KOPT-K1 (cell line): ENCODE results near the gene NRXN3.

Experiments
- H3K27ac ChIP-seq: fragments of 200-600 bp; sonication (generic); 2 replicates; pipeline ENCODE4 v1.5.1; 2016; ENCODE audit warnings: antibody characterized with exemption, mild to moderate bottlenecking, low read depth, low read length; ENCODE audit not compliant: poor library complexity, severe bottlenecking
- H3K36me3 ChIP-seq: fragments of 200-600 bp; sonication (generic); 2 replicates; pipeline ENCODE4 v1.5.1; 2017; ENCODE audit warnings: antibody characterized with exemption, mild to moderate bottlenecking, low read length, moderate library complexity; ENCODE audit not compliant: insufficient read depth
- H3K9me3 ChIP-seq: fragments of 200-600 bp; sonication (generic); 2 replicates; pipeline ENCODE4 v1.5.1; 2017; ENCODE audit warnings: antibody characterized with exemption, low read length, mild to moderate bottlenecking; ENCODE audit not compliant: insufficient read depth, poor library complexity, severe bottlenecking

Gene NRXN3

GRCh38 chr14:78345131-78345744 lies 175.1 kb downstream of the NRXN3 start:
- Histone ChIP-seq H3K36me3 (no peaks in the 10 kb centered on the region), H3K9me3 (no peaks in the 10 kb centered on the region), H3K27ac (no peak overlapping the region)

- Histone ChIP-seq H3K27ac (no peak overlapping the region), H3K9me3 (no peaks in the 10 kb centered on the region), H3K36me3 (no peaks in the 10 kb centered on the region)
These were observed 176.6 kb downstream of the NRXN3 start for GRCh38 chr14:78346747-78347146.

GRCh38 chr14:78355109-78355508 lies 184.9 kb downstream of the NRXN3 start:
- no peaks in the 10 kb centered on the region for H3K36me3 ChIP-seq

GRCh38 chr14:78356391-78356790 lies 186.2 kb downstream of the NRXN3 start:
- Histone ChIP-seq H3K27ac (no peak overlapping the region), H3K9me3 (no peaks in the 10 kb centered on the region), H3K36me3 (no peaks in the 10 kb centered on the region)

More at GRCh38 chr14:78355109-78355508, 184.9 kb downstream of the NRXN3 start:
- Histone ChIP-seq H3K9me3 (no peaks in the 10 kb centered on the region), H3K27ac (no peak overlapping the region)

- H3K27ac ChIP-seq: no peak overlapping the region
- H3K9me3 ChIP-seq: no peaks in the 10 kb centered on the region
- H3K36me3 ChIP-seq: no peaks in the 10 kb centered on the region
These were observed 188.4 kb downstream of the NRXN3 start for GRCh38 chr14:78358591-78358990.

GRCh38 chr14:78359581-78359980 lies 189.4 kb downstream of the NRXN3 start:
- H3K36me3 ChIP-seq: no peaks in the 10 kb centered on the region

GRCh38 chr14:78363008-78363407 lies 192.8 kb downstream of the NRXN3 start:
- Histone ChIP-seq H3K27ac (no peak overlapping the region), H3K9me3 (peaks cover 4% of the 10 kb centered on the region), H3K36me3 (no peaks in the 10 kb centered on the region)

More at GRCh38 chr14:78359581-78359980, 189.4 kb downstream of the NRXN3 start:
- Histone ChIP-seq H3K27ac (no peak overlapping the region), H3K9me3 (no peaks in the 10 kb centered on the region)

- Histone ChIP-seq H3K27ac (no peak overlapping the region), H3K9me3 (peaks cover 4% of the 10 kb centered on the region), H3K36me3 (no peaks in the 10 kb centered on the region)
These were observed 197.2 kb downstream of the NRXN3 start for GRCh38 chr14:78367355-78367754.

GRCh38 chr14:78383060-78383459 lies 212.9 kb downstream of the NRXN3 start:
- no peak overlapping the region for H3K27ac ChIP-seq
- H3K9me3 ChIP-seq: no peaks in the 10 kb centered on the region
- H3K36me3 ChIP-seq: no peaks in the 10 kb centered on the region

GRCh38 chr14:78398216-78398615 lies 228.0 kb downstream of the NRXN3 start:
- Histone ChIP-seq H3K27ac (no peak overlapping the region), H3K36me3 (no peaks in the 10 kb centered on the region), H3K9me3 (no peaks in the 10 kb centered on the region)

- Histone ChIP-seq H3K27ac (no peak overlapping the region), H3K36me3 (no peaks in the 10 kb centered on the region), H3K9me3 (no peaks in the 10 kb centered on the region)
These were observed 229.2 kb downstream of the NRXN3 start for GRCh38 chr14:78399316-78399889.

- Histone ChIP-seq H3K9me3 (no peaks in the 10 kb centered on the region), H3K36me3 (no peaks in the 10 kb centered on the region), H3K27ac (no peak overlapping the region)
These were observed 231.7 kb downstream of the NRXN3 start for GRCh38 chr14:78401866-78402265.

- H3K36me3 ChIP-seq: no peaks in the 10 kb centered on the region
- H3K9me3 ChIP-seq: no peaks in the 10 kb centered on the region
- no peak overlapping the region for H3K27ac ChIP-seq
These were observed 233.2 kb downstream of the NRXN3 start for GRCh38 chr14:78403278-78403815.

GRCh38 chr14:78405079-78405856 lies 235.1 kb downstream of the NRXN3 start:
- Histone ChIP-seq H3K27ac (no peak overlapping the region), H3K9me3 (no peaks in the 10 kb centered on the region), H3K36me3 (no peaks in the 10 kb centered on the region)

GRCh38 chr14:78412475-78412874 lies 242.3 kb downstream of the NRXN3 start:
- no peak overlapping the region for H3K27ac ChIP-seq
- H3K9me3 ChIP-seq: no peaks in the 10 kb centered on the region
- no peaks in the 10 kb centered on the region for H3K36me3 ChIP-seq
